Gastrocnemius medialis (tissue), 4 donors: Measurements from ENCODE around the gene SNX30. TPM values are rescaled to one million over a fixed set of nuclear protein-coding genes. Genes with fewer than 3 reads are reported as not detected.

Experiments
- ATAC-seq, 2 donors: fragments of 150-250 bp; one replicate each; pipeline ENCODE4 v1.9.1; 2016
- DNase-seq, 2 donors: peaks; one replicate each; pipeline ENCODE4 v3.0.0-alpha.2; 2019
- H3K27ac ChIP-seq, 4 donors: fragments of 200-600 bp; sonication (generic); 1 replicate in 1 of 4; 2 replicates in 3 of 4; pipeline ENCODE4 v1.5.1; 2016 to 2018; ENCODE audit warnings: mild to moderate bottlenecking in 2 of 4, moderate library complexity in 1 of 4
- H3K27me3 ChIP-seq, 3 donors: fragments of 200-600 bp; sonication (generic) in 2 of 3; 1 replicate in 1 of 3; 2 replicates in 2 of 3; pipeline versions ENCODE4 v1.5.1 to v1.6.0; 2016 to 2019; ENCODE audit warnings: mild to moderate bottlenecking in 1 of 3, moderate library complexity in 1 of 3
- H3K36me3 ChIP-seq, 2 donors: fragments of 200-600 bp; sonication (generic) in 1 of 2; one replicate each; pipeline ENCODE4 v1.5.1; 2017 to 2018
- H3K4me1 ChIP-seq, 2 donors: fragments of 200-600 bp; sonication (generic) in 1 of 2; one replicate each; pipeline ENCODE4 v1.5.1; 2016 to 2017; ENCODE audit warnings: mild to moderate bottlenecking in 2 of 2
- H3K4me3 ChIP-seq, 4 donors: fragments of 200-600 bp; sonication (generic) in 3 of 4; 1 replicate in 1 of 4; 2 replicates in 3 of 4; pipeline ENCODE4 v1.5.1; 2016 to 2019; ENCODE audit warnings: mild to moderate bottlenecking in 2 of 4
- H3K9me3 ChIP-seq, 3 donors: fragments of 200-600 bp; sonication (generic) in 2 of 3; 1 replicate in 1 of 3; 2 replicates in 2 of 3; pipeline ENCODE4 v1.5.1; 2016 to 2019
- POLR2A ChIP-seq, 2 donors: fragments of 450-650 bp; IDR thresholded peaks; one replicate each; pipeline ENCODE4 v1.6.1; 2017; ENCODE audit warnings: antibody characterized with exemption in 2 of 2, mild to moderate bottlenecking in 2 of 2, moderate library complexity in 2 of 2
- in situ Hi-C, 4 donors: fragments of 200-750 bp; cut with MboI; loops; one replicate each; pipeline versions ENCODE4 v1.15.0 to v1.8.0; 2017; ENCODE audit warnings: low sequenced_read_pairs in 4 of 4
- intact Hi-C: fragments of 100-400 bp; cut with DNase I; formaldehyde crosslinking; loops from one replicate; pipeline ENCODE4 v1.15.1; 2023; ENCODE audit warnings: low total_unique reads
- total RNA-seq, 4 donors: library from RNA; depleted of rRNA; stranded (reverse); fragments of >200 nt; gene quantifications; one replicate each; pipeline versions ENCODE4 v1.1.0 to v1.2.3, GENCODE V29; 2016
- TF ChIP-seq, protein P1 (sequence below), 5 experiments: fragments of 450-650 bp in 3 of 5; fragments of 200-600 bp in 2 of 5; sonication (generic) in 2 of 5; IDR thresholded peaks in 4 of 5; conservative IDR thresholded peaks in 1 of 5; 1 replicate in 4 of 5; 2 replicates in 1 of 5; pipeline ENCODE4 v1.5.1; 2016 to 2019; ENCODE audit warnings: antibody characterized with exemption in 5 of 5, mild to moderate bottlenecking in 3 of 5, moderate library complexity in 3 of 5

Gene SNX30
- total RNA-seq, 4 donors from 2014 or later: 2.3 to 6.1 (median 3.9) TPM

DNA sequence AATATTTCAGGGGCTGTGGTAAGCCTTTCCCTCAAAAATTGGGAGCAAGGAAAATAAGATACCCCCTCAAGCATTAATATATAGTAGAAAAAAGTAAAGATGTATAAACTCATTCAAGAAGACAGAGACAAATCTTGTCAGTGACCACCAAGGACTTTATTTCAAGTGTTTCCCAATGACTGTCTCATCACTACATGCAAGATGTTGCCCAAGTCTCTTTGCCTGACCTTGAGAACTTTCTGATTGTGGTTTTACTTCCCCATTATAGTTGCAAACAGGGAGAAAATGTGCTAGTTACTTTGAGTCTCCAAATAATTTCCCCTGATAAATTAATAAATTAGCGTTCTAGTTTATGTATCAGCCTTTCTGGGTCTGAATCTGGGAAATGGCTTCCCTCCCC lies 144.1 kb downstream of the SNX30 start:
- no peak for DNase-seq
- Histone ChIP-seq H3K4me3 (no peak overlapping the region), H3K36me3 (no peaks in the 10 kb centered on the region), H3K9me3 (no peaks in the 10 kb centered on the region), H3K27me3 (no peaks in the 10 kb centered on the region), H3K27ac (no peak overlapping the region), H3K4me1 (no peaks in the 10 kb centered on the region)
- in situ Hi-C loops (no loop called here), intact Hi-C loops (no loop called here)
- TF ChIP-seq POLR2A (IDR thresholded peaks at IDR 0.05): no peak
- TF ChIP-seq, protein P1, sequence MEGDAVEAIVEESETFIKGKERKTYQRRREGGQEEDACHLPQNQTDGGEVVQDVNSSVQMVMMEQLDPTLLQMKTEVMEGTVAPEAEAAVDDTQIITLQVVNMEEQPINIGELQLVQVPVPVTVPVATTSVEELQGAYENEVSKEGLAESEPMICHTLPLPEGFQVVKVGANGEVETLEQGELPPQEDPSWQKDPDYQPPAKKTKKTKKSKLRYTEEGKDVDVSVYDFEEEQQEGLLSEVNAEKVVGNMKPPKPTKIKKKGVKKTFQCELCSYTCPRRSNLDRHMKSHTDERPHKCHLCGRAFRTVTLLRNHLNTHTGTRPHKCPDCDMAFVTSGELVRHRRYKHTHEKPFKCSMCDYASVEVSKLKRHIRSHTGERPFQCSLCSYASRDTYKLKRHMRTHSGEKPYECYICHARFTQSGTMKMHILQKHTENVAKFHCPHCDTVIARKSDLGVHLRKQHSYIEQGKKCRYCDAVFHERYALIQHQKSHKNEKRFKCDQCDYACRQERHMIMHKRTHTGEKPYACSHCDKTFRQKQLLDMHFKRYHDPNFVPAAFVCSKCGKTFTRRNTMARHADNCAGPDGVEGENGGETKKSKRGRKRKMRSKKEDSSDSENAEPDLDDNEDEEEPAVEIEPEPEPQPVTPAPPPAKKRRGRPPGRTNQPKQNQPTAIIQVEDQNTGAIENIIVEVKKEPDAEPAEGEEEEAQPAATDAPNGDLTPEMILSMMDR (IDR thresholded peaks at IDR 0.05 in 4 of 5, conservative IDR thresholded peaks at IDR 0.05 in 1 of 5): no peak
- ATAC-seq: no peak

DNA sequence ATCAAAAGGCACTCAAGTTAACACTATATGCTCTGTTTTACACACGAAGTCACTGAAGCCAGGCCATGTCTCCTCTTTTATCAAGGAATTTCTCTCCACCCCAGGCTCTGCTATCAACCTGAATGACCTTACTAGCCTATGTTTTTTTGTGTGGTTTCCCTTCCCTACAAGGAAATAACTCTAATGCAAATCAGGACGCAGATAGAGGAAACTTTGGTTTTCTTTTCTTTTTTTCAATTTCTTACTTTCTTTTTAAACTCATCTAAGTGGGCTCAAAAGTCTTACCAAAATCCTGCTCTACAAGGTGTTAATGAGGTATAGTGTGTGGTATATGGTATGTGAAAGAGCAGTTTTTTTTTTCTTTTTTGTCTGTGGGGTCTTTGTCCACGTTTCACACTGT lies 145.6 kb downstream of the SNX30 start:
- DNase-seq: no peak
- TF ChIP-seq POLR2A (IDR thresholded peaks at IDR 0.05): no peak
- TF ChIP-seq, protein P1 (IDR thresholded peaks at IDR 0.05 in 4 of 5, conservative IDR thresholded peaks at IDR 0.05 in 1 of 5): no peak
- intact Hi-C loops: no loop called here
- Histone ChIP-seq H3K36me3 (no peaks in the 10 kb centered on the region), H3K27me3 (no peaks in the 10 kb centered on the region), H3K9me3 (no peaks in the 10 kb centered on the region), H3K4me3 (no peak overlapping the region), H3K4me1 (no peaks in the 10 kb centered on the region), H3K27ac (no peak overlapping the region)
- no peak for ATAC-seq
- in situ Hi-C loops: no loop called here

DNA sequence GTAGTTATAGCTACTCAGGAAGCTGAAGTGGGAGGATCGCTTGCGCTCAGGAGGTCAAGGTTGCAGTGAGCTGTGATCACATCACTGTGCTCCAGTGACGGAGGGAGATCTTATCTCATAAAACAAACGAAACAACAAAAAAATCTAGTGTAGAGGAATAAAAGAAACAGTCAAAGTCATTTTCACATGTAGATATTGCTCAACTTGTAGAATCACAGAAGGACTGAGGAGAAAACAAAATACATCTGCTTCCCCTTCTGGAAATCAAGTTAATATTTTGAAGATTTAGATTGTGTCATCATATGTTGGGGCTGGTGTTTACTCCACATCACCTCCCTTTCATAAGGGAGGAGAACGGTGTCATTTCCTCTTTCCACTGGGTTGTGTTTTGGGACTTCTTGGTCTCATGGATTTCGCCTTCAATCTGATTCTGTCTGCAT lies 148.3 kb downstream of the SNX30 start:
- DNase-seq (no peak), ATAC-seq (no peak)
- intact Hi-C loops (no loop called here), in situ Hi-C loops (no loop called here)
- Histone ChIP-seq H3K27ac (no peak overlapping the region), H3K27me3 (no peaks in the 10 kb centered on the region), H3K4me1 (no peaks in the 10 kb centered on the region), H3K36me3 (no peaks in the 10 kb centered on the region), H3K9me3 (no peaks in the 10 kb centered on the region), H3K4me3 (no peak overlapping the region)
- TF ChIP-seq POLR2A (IDR thresholded peaks at IDR 0.05): no peak
- TF ChIP-seq, protein P1 (IDR thresholded peaks at IDR 0.05 in 4 of 5, conservative IDR thresholded peaks at IDR 0.05 in 1 of 5): no peak

DNA sequence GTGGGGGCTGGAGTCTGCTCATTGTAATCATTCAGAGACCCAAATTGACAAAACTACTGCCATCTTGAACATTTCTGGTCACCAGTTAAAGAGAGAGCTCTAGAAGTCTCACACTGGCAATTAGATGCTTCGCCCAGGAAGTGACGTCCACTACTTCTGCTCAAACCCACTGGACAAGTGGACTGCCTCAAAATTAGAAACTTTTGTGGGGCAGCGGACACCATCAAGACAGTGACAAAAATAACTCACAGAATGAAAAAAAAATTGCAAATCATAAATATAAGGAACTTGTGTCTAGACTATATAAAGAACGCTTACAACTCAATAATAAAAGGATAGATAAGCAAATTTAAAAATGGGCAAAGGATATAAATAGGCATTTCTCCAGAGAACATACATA lies 149.9 kb downstream of the SNX30 start:
- intact Hi-C loops: no loop called here
- no peak overlapping the region for H3K27ac ChIP-seq
- no peaks in the 10 kb centered on the region for H3K27me3 ChIP-seq
- DNase-seq (no peak), ATAC-seq (no peak)
- no peaks in the 10 kb centered on the region for H3K4me1 ChIP-seq
- no peak overlapping the region for H3K4me3 ChIP-seq
- no peaks in the 10 kb centered on the region for H3K36me3 ChIP-seq
- in situ Hi-C loops: loop anchor here in 2 of 4 donors (5.0 to 10.0 kb wide), 2 partner anchors 53 to 56 kb away; no protein-coding TSS in a partner anchor
- H3K9me3 ChIP-seq: no peaks in the 10 kb centered on the region
- no peak for TF ChIP-seq POLR2A (IDR thresholded peaks at IDR 0.05)
- TF ChIP-seq, protein P1 (IDR thresholded peaks at IDR 0.05 in 4 of 5, conservative IDR thresholded peaks at IDR 0.05 in 1 of 5): no peak

DNA sequence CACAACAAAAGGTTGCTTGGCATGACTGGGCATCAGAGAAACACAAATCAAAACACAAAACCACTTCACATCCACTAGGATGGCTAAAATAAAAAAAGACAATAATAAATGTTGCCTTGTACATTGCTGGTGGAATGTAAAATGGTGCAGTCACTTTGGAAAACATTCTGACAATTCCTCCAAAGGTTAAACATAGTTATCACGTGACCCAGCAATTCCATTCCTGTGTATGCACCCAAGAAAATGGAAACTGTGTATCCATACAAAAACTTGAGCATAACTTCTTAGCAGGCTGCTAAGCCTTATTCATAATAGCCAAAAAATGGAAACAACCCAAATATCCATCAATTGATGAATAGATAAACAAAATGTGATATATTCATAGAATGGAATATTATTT lies 150.3 kb downstream of the SNX30 start:
- Histone ChIP-seq H3K27ac (no peak overlapping the region), H3K9me3 (no peaks in the 10 kb centered on the region), H3K4me1 (no peaks in the 10 kb centered on the region), H3K27me3 (no peaks in the 10 kb centered on the region), H3K4me3 (no peak overlapping the region), H3K36me3 (no peaks in the 10 kb centered on the region)
- DNase-seq (no peak), ATAC-seq (no peak)
- no peak for TF ChIP-seq POLR2A (IDR thresholded peaks at IDR 0.05)
- TF ChIP-seq, protein P1 (IDR thresholded peaks at IDR 0.05 in 4 of 5, conservative IDR thresholded peaks at IDR 0.05 in 1 of 5): no peak
- intact Hi-C loops: no loop called here
- in situ Hi-C loops: loop anchor here in 2 of 4 donors (5.0 to 10.0 kb wide), 2 partner anchors 54 to 56 kb away; no protein-coding TSS in a partner anchor
